Spleen (tissue), 11 donors: ENCODE results near the gene MROH7. TPM values are rescaled to one million over a fixed set of nuclear protein-coding genes. Genes with fewer than 3 reads are reported as not detected.

Experiments used
- DNase-seq: peaks from one replicate; pipeline ENCODE4 v3.0.0-alpha.2; 2020
- H3K27ac ChIP-seq, 8 donors: fragments of 200-600 bp; sonication (generic) in 7 of 8; 1 replicate in 4 of 8; 2 replicates in 4 of 8; pipeline versions ENCODE4 v1.5.0 to v1.8.0; 2016 to 2021; ENCODE audit warnings: inconsistent platforms in 4 of 8, mild to moderate bottlenecking in 4 of 8, moderate library complexity in 1 of 8
- H3K27me3 ChIP-seq, 7 donors: fragments of 200-600 bp; sonication (generic) in 6 of 7; replicated peaks in 1 of 7; 1 replicate in 4 of 7; 2 replicates in 3 of 7; pipeline versions ENCODE4 v1.5.0 to v1.8.0; 2016 to 2021; ENCODE audit warnings: inconsistent platforms in 3 of 7, mild to moderate bottlenecking in 1 of 7
- H3K36me3 ChIP-seq, 6 donors: fragments of 200-600 bp; sonication (generic) in 5 of 6; 1 replicate in 4 of 6; 2 replicates in 2 of 6; pipeline versions ENCODE4 v1.5.0 to v1.8.0; 2016 to 2021; ENCODE audit warnings: inconsistent platforms in 2 of 6
- H3K4me1 ChIP-seq, 6 donors: fragments of 200-600 bp; sonication (generic) in 5 of 6; 1 replicate in 3 of 6; 2 replicates in 3 of 6; pipeline versions ENCODE4 v1.5.0 to v1.8.0; 2016 to 2021; ENCODE audit warnings: inconsistent platforms in 3 of 6
- H3K4me3 ChIP-seq, 8 donors: fragments of 200-600 bp; sonication (generic) in 7 of 8; 1 replicate in 4 of 8; 2 replicates in 4 of 8; pipeline versions ENCODE4 v1.5.0 to v1.8.0; 2016 to 2021; ENCODE audit warnings: inconsistent platforms in 4 of 8, mild to moderate bottlenecking in 4 of 8, moderate library complexity in 2 of 8
- H3K9me3 ChIP-seq, 8 donors: fragments of 200-600 bp; sonication (generic) in 7 of 8; 1 replicate in 4 of 8; 2 replicates in 4 of 8; pipeline versions ENCODE4 v1.5.0 to v1.8.0; 2016 to 2021; ENCODE audit warnings: inconsistent platforms in 4 of 8
- CTCF ChIP-seq, 11 experiments: fragments of 200-600 bp in 7 of 11; fragments of 450-650 bp in 4 of 11; sonication (generic) in 4 of 11; IDR thresholded peaks in 8 of 11; conservative IDR thresholded peaks in 3 of 11; 1 replicate in 7 of 11; 2 replicates in 4 of 11; pipeline versions ENCODE4 v1.4.0 to v1.8.0; 2016 to 2021; ENCODE audit warnings: antibody characterized with exemption in 11 of 11, inconsistent platforms in 4 of 11, mild to moderate bottlenecking in 1 of 11
- POLR2A ChIP-seq, 3 donors: fragments of 450-650 bp; IDR thresholded peaks; one replicate each; pipeline ENCODE4 v1.5.1; 2017; ENCODE audit warnings: antibody characterized with exemption in 3 of 3, mild to moderate bottlenecking in 1 of 3
- POLR2AphosphoS5 ChIP-seq, 3 donors: sonication (generic); formaldehyde crosslinking; IDR thresholded peaks; one replicate each; pipeline ENCODE4 v1.5.1; 2017; ENCODE audit warnings: antibody characterized with exemption in 3 of 3
- WGBS, 5 donors: extraction: QIAGEN DNeasy Blood & Tissue Kit in 3 of 5; methylation state at CpG; one replicate each; pipeline versions ENCODE4 v1.1.5 to v1.1.7; 2013 to 2018; 5-methylcytosine and 5-hydroxymethylcytosine counted together
- intact Hi-C: fragments of 100-400 bp; cut with DNase I; formaldehyde crosslinking; loops from one replicate; pipeline ENCODE4 v1.15.0; 2023; ENCODE audit warnings: low total_unique reads
- polyA plus RNA-seq, 3 donors: library from polyadenylated mRNA; stranded (reverse); fragments of 200-250 nt; gene quantifications; one replicate each; pipeline ENCODE4 v1.2.1, GENCODE V29; 2013
- total RNA-seq, 7 donors: library from RNA; depleted of rRNA in 3 of 7; stranded (reverse); fragments of >200 nt in 3 of 7; fragmentation: NEBNext Ultra II Directional in 4 of 7; extraction: Animal tissue kit (Norgen Biotek cat#: 25700) in 4 of 7; gene quantifications; one replicate each; pipeline versions ENCODE4 v1.1.0 to v1.2.1, GENCODE V29; 2016 to 2021
- donor health status: healthy with polysubstance abuse.
- donor health status: DM: no; HTN: no; CAD: no; lungs with moderate emphysema.
- donor health status: DM: no; HTN: no; CAD: no.
- donor health status: Bipolar disorder and iron deficiency.
- donor health status: healthy.
- donor health status: DM: no; HTN: no; CAD: no.
- donor health status: DM: yes; HTN: yes; CAD: no.

MROH7 gene
- total and polyA plus RNA-seq, 10 donors, result 0.36 to 3.6 (median 1.4) TPM

DNA sequence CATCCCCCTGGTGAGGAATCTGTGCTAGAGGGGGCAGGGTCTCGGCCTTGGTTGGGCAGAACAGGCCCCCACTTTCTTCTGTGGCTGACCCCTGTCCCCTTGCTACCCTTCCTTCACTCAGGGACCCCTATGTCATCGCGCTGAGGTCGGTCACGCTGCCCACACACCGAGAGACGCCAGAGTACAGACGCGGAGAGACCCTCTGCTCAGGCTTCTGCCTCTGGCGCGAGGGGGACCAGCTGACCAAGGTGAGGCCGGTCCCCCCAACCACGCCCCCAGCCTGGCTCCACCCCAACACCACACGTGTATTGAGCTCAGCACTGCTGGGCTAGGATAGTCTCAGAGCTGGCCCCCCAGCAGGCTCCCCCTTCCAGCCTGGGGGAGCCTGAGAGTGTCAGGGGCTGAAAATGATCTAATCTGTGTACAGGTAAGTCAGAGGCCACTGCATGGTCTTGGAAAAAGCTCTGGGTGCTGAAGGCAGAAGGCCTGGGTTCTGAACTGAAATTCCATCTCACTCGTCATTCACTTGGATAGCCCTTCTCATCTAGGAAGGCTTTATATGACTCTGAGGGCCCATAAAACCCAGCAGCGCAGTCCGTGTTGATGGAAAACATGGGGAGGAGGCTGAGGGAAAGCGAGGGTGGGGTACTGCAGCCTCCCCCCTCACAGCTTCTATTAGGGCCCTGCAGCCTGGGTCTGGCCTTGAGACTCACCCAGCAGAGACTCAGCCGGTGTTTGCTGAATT lies 33.6 kb upstream of the MROH7 start:
- TF ChIP-seq POLR2AphosphoS5 (IDR thresholded peaks at IDR 0.05) (no peak), CTCF (IDR thresholded peaks at IDR 0.05 in 8 of 11, conservative IDR thresholded peaks at IDR 0.05 in 3 of 11) (no peak), POLR2A (IDR thresholded peaks at IDR 0.05) (no peak)
- peak; percentile 47 for DNase-seq
- intact Hi-C loops, result no loop called here
- 91 to 94% (median 91%) methylated on average over 18 to 19 of the region's 19 CpGs for WGBS, 5 donors
- Histone ChIP-seq H3K27ac (no peak overlapping the region), H3K4me3 (no peak overlapping the region), H3K27me3 (no peaks in the 10 kb centered on the region), H3K4me1 (peaks cover 0 to 17% (median 4%) of the 10 kb centered on the region in 6 donors), H3K9me3 (no peaks in the 10 kb centered on the region), H3K36me3 (no peaks in the 10 kb centered on the region)

DNA sequence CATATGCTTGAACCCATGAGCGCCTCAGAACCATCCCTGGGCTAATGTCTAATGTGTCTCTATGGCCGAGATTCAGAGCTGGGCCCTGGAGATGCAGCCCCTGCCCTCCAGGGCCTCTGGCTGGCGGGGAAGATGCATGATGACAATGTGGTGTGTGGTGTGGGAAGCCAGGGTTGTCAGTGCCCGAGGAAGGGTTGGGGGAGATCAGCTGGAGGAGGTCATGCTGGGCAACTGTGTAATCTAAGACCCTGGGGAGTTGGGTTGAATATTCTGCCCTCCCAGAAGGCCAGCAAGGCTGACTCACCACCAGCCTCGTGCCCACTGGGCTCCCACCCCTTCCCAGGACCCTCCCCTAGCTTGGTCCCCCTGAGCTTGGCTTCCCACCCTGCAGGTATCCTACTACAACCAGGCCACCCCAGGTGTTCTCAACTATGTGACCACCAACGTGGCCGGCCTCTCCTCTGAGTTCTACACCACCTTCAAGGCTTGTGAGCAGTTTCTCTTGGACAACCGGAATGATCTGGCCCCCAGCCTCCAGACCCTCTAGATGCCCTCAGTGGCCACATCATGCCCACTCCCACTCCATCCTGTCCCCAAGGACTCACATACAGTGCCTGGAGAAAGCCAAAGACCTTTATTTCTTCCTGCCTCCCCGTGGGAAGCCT lies 32.9 kb upstream of the MROH7 start:
- WGBS, 5 donors, result 79 to 93% (median 84%) methylated on average over 7 to 9 of the region's 9 CpGs
- Histone ChIP-seq H3K4me3 (no peak overlapping the region), H3K27ac (no peak overlapping the region), H3K36me3 (no peaks in the 10 kb centered on the region), H3K27me3 (no peaks in the 10 kb centered on the region), H3K4me1 (peaks cover 0 to 17% (median 4%) of the 10 kb centered on the region in 6 donors), H3K9me3 (no peaks in the 10 kb centered on the region)
- peak; percentile 41 for DNase-seq
- intact Hi-C loops, result no loop called here
- TF ChIP-seq POLR2AphosphoS5 (IDR thresholded peaks at IDR 0.05), result no peak

DNA sequence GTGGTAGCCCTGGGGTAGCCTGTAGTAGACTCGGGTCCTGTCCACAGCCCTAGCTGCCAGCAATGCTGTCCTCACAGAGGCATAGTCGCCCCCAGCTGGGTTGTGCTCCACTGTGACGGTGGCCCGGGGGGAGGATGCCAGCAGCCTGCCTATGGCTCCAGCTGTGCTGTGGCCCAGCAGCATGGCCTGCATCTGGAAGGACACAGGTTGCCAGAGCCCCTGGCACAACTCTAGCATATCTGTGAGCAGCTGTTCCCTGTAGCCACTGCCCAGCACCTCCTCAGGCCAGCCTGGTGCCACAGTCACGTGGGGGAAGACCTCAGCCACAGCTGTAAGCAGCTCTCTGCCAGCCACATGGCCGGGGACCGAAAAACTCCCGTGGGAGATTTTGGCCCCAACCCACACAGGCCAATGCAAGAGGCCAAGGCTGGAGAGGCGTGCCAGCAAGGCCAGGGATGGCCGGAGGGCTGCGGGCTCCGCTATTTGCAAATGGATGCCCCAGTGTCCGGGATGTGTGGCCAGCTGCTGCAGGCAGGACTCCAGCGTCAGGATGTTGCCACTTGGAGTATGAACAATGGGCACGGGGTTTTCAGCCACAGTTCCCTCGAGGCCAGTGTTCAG lies 32.2 kb upstream of the MROH7 start:
- DNase-seq, result peak; percentile 79
- TF ChIP-seq POLR2A (IDR thresholded peaks at IDR 0.05), result no peak
- TF ChIP-seq POLR2AphosphoS5 (IDR thresholded peaks at IDR 0.05), result peak; percentile 32 to 68 (median 60)
- WGBS, 5 donors, result 67 to 82% (median 75%) methylated on average over 11 to 16 of the region's 16 CpGs
- Histone ChIP-seq H3K9me3 (no peaks in the 10 kb centered on the region), H3K4me1 (peaks cover 0 to 15% (median 3%) of the 10 kb centered on the region in 6 donors), H3K27me3 (no peaks in the 10 kb centered on the region), H3K36me3 (no peaks in the 10 kb centered on the region), H3K27ac (peak overlapping the region in 1 of 8 donors; percentile 27), H3K4me3 (no peak overlapping the region)
- intact Hi-C loops, result no loop called here

DNA sequence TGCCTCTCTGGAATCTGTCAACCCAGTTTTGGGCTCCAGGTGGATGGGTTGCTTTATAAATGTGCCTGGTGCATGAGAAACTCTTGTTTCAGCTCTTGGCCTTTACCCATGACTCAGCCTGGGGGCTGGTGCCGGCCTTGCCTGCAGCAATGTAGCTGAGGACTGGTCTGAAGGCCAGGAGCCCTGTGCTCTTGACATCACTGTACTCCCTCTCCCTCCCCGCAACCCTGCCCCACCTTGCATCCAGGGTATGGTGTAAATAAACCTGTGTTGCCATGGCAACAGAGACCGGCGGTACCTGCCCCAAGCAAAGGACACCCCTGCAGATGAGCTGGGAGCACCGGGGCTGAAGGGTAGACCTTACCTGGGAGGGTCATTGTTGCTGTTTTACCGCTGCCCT lies 31.5 kb upstream of the MROH7 start:
- no peak for TF ChIP-seq CTCF (IDR thresholded peaks at IDR 0.05 in 8 of 11, conservative IDR thresholded peaks at IDR 0.05 in 3 of 11)
- no peak for TF ChIP-seq POLR2AphosphoS5 (IDR thresholded peaks at IDR 0.05)
- no peak for TF ChIP-seq POLR2A (IDR thresholded peaks at IDR 0.05)
- Histone ChIP-seq H3K27ac (peak overlapping the region in 2 of 8 donors; percentile 2 to 27), H3K4me1 (peaks cover 0 to 11% (median 2%) of the 10 kb centered on the region in 6 donors), H3K4me3 (no peak overlapping the region), H3K9me3 (no peaks in the 10 kb centered on the region), H3K36me3 (no peaks in the 10 kb centered on the region), H3K27me3 (no peaks in the 10 kb centered on the region)
- intact Hi-C loops, result no loop called here
- 75 to 87% (median 82%) methylated on average over 4 to 6 of the region's 6 CpGs for WGBS, 5 donors
- DNase-seq, result peak; percentile 68
